ENCODE data around the gene CFAP43.

- no peak for TF ChIP-seq CTCF (IDR thresholded peaks at IDR 0.05 in 4 of 5, conservative IDR thresholded peaks at IDR 0.05 in 1 of 5)
- TF ChIP-seq POLR2A (IDR thresholded peaks at IDR 0.05) = no peak
These were observed 102.1 kb downstream of the CFAP43 start for GRCh38 chr10:104130041-104130440.

Measured in gastrocnemius medialis (tissue), 4 donors.